NCI-H69 (cell line): ENCODE measurements around the gene SSTR3.
A peak's percentile ranks its signal among the peaks of the same experiment; 100 is the strongest.

Source experiments
- DNase-seq: peaks from one replicate; lab custom pipeline; 2025; lab: John Stamatoyannopoulos, UW

SSTR3 gene

GRCh38 chr22:37166675-37167066 is 45.6 kb downstream of the SSTR3 start:
- peak; percentile 61 for DNase-seq

GRCh38 chr22:37165940-37166674 is 46.2 kb downstream of the SSTR3 start:
- no peak for DNase-seq

GRCh38 chr22:37165066-37165465 is 47.2 kb downstream of the SSTR3 start:
- DNase-seq: no peak

GRCh38 chr22:37164505-37164887 is 47.8 kb downstream of the SSTR3 start:
- DNase-seq: no peak

GRCh38 chr22:37163575-37164504 is 48.4 kb downstream of the SSTR3 start:
- DNase-seq: no peak

- no peak for DNase-seq
Observed at GRCh38 chr22:37163096-37163489, 49.2 kb downstream of the SSTR3 start.

GRCh38 chr22:37162221-37163095 is 49.8 kb downstream of the SSTR3 start:
- DNase-seq: no peak

- DNase-seq: no peak
Observed at GRCh38 chr22:37161443-37161842, 50.8 kb downstream of the SSTR3 start.

GRCh38 chr22:37160027-37160426 is 52.2 kb downstream of the SSTR3 start:
- no peak for DNase-seq

GRCh38 chr22:37158963-37159290 is 53.4 kb downstream of the SSTR3 start:
- no peak for DNase-seq

GRCh38 chr22:37157516-37158285 is 54.6 kb downstream of the SSTR3 start:
- no peak for DNase-seq

GRCh38 chr22:37156686-37157435 is 55.4 kb downstream of the SSTR3 start:
- DNase-seq: no peak

GRCh38 chr22:37155971-37156370 is 56.3 kb downstream of the SSTR3 start:
- DNase-seq: no peak

- DNase-seq: no peak
Observed at GRCh38 chr22:37154925-37155712, 57.2 kb downstream of the SSTR3 start.
